ENCODE data around the gene P2RY2. TPM values are rescaled to one million over a fixed set of nuclear protein-coding genes. Genes with fewer than 3 reads are reported as not detected.
"Not testable (repeated sequence)": the region's sequence is repeated elsewhere in the genome, so short reads cannot be mapped to it uniquely, and the experiment has no call there.

The P2RY2 gene
- total RNA-seq, 1 experiment from 2014 or later = 0.26 TPM

GRCh38 chr11:73273222-73273895 lies 55.3 kb downstream of the P2RY2 start:
- Mint-ChIP-seq H3K27me3 (ENCODE audit: low read depth) (peaks cover 3% of the 10 kb centered on the region), H3K36me3 (ENCODE audit: insufficient read depth in 1 of 3, low read depth in 3 of 3) (no peaks in the 10 kb centered on the region), H3K4me1 (peaks cover 32 to 48% of the 10 kb centered on the region in 2 experiments), H3K9me3 (no peaks in the 10 kb centered on the region; a peak in 1 of 5 replicates), H3K4me3 (no peak overlapping the region), H3K27ac (no peak overlapping the region; a peak in 1 of 7 replicates)
- H3K4me1 ChIP-seq (ENCODE audit: insufficient read depth, low read length) = no peaks in the 10 kb centered on the region
- no peak overlapping the region for H3K56ac ChIP-seq (ENCODE audit: insufficient read length, low read depth, low read length)
- TF ChIP-seq CTCF (conservative IDR thresholded peaks at IDR 0.05) = no peak
- H3T11ph ChIP-seq (ENCODE audit: low read length) = no peak overlapping the region
- H4K91ac ChIP-seq (ENCODE audit: insufficient read length, low read depth, low read length) = no peak overlapping the region
- DNase-seq = peak; percentile 11
- H3K18ac ChIP-seq (ENCODE audit: insufficient read length, low read depth, low read length) = no peak overlapping the region
- no peak overlapping the region for H2BK12ac ChIP-seq (ENCODE audit: insufficient read length, low read depth, low read length)
- H3K23ac ChIP-seq (ENCODE audit: insufficient read length, low read depth, low read length) = no peak overlapping the region
- no peak overlapping the region for H2BK120ac ChIP-seq (ENCODE audit: low read depth, low read length, poor library complexity, severe bottlenecking)
- H2AFZ ChIP-seq (ENCODE audit: low read length) = no peak overlapping the region
- no peak overlapping the region for H2BK15ac ChIP-seq (ENCODE audit: low read depth, low read length)
- H4K5ac ChIP-seq (ENCODE audit: insufficient read length, low read depth, low read length) = no peak overlapping the region
- H3K27me3 ChIP-seq (ENCODE audit: insufficient read depth, low read length) = no peaks in the 10 kb centered on the region
- H4K8ac ChIP-seq (replicated peaks; ENCODE audit: insufficient read length, low read depth, low read length) = no peak overlapping the region
- no peak overlapping the region for H3K4me2 ChIP-seq (ENCODE audit: insufficient read depth, insufficient read length, low read length)
- WGBS (ENCODE audit: extremely low coverage, insufficient read length, low lambda C conversion rate) = no CpG with 5 or more reads among the region's 8 CpGs
- H3K9me3 ChIP-seq (ENCODE audit: control insufficient read depth, low read depth, low read length) = no peaks in the 10 kb centered on the region
- no peak overlapping the region for H3K4ac ChIP-seq (ENCODE audit: low read depth, low read length)
- H3K79me2 ChIP-seq (ENCODE audit: insufficient read depth, low read length) = no peaks in the 10 kb centered on the region
- no peak overlapping the region for H3K14ac ChIP-seq (ENCODE audit: insufficient read depth, low read length)
- H3K27ac ChIP-seq (ENCODE audit: insufficient read length, low read depth, low read length) = no peak overlapping the region
- no peak overlapping the region for H2AK5ac ChIP-seq (ENCODE audit: insufficient read length, low read length)
- H3K79me1 ChIP-seq (ENCODE audit: insufficient read depth, low read depth, low read length, poor library complexity, severe bottlenecking) = no peaks in the 10 kb centered on the region
- no peak overlapping the region for H2BK20ac ChIP-seq (ENCODE audit: low read depth, low read length, poor library complexity, severe bottlenecking)
- H4K20me1 ChIP-seq (ENCODE audit: control insufficient read depth, insufficient read depth, insufficient read length) = no peaks in the 10 kb centered on the region
- no peak overlapping the region for H2BK5ac ChIP-seq (ENCODE audit: insufficient read length, low read length)
- no peaks in the 10 kb centered on the region for H3K23me2 ChIP-seq (ENCODE audit: insufficient read length, low read depth, low read length, poor library complexity, severe bottlenecking)
- no peak overlapping the region for H3K9ac ChIP-seq (ENCODE audit: extremely low read depth, insufficient read length, low read length)

- H3K4me1 ChIP-seq (ENCODE audit: insufficient read depth, low read length); H4K91ac ChIP-seq (ENCODE audit: insufficient read length, low read depth, low read length); H3K9ac ChIP-seq (ENCODE audit: extremely low read depth, insufficient read length, low read length); H3K79me2 ChIP-seq (ENCODE audit: insufficient read depth, low read length); H2AFZ ChIP-seq (ENCODE audit: low read length); H3K56ac ChIP-seq (ENCODE audit: insufficient read length, low read depth, low read length); H3K4me2 ChIP-seq (ENCODE audit: insufficient read depth, insufficient read length, low read length); H2BK15ac ChIP-seq (ENCODE audit: low read depth, low read length); H2BK20ac ChIP-seq (ENCODE audit: low read depth, low read length, poor library complexity, severe bottlenecking); H3K4me3 Mint-ChIP-seq; H3K9me3 ChIP-seq (ENCODE audit: control insufficient read depth, low read depth, low read length); H3K4ac ChIP-seq (ENCODE audit: low read depth, low read length); H4K20me1 ChIP-seq (ENCODE audit: control insufficient read depth, insufficient read depth, insufficient read length); DNase-seq; H3K14ac ChIP-seq (ENCODE audit: insufficient read depth, low read length); H3K27me3 ChIP-seq (ENCODE audit: insufficient read depth, low read length); H3T11ph ChIP-seq (ENCODE audit: low read length); H3K27ac ChIP-seq (ENCODE audit: insufficient read length, low read depth, low read length); H2AK5ac ChIP-seq (ENCODE audit: insufficient read length, low read length); H4K8ac ChIP-seq (replicated peaks; ENCODE audit: insufficient read length, low read depth, low read length); H3K79me1 ChIP-seq (ENCODE audit: insufficient read depth, low read depth, low read length, poor library complexity, severe bottlenecking); H3K23me2 ChIP-seq (ENCODE audit: insufficient read length, low read depth, low read length, poor library complexity, severe bottlenecking); H2BK5ac ChIP-seq (ENCODE audit: insufficient read length, low read length); H3K18ac ChIP-seq (ENCODE audit: insufficient read length, low read depth, low read length); H3K27ac Mint-ChIP-seq; H4K5ac ChIP-seq (ENCODE audit: insufficient read length, low read depth, low read length); H3K9me3 Mint-ChIP-seq; H2BK12ac ChIP-seq (ENCODE audit: insufficient read length, low read depth, low read length); H2BK120ac ChIP-seq (ENCODE audit: low read depth, low read length, poor library complexity, severe bottlenecking); H3K27me3 Mint-ChIP-seq (ENCODE audit: low read depth); H3K23ac ChIP-seq (ENCODE audit: insufficient read length, low read depth, low read length); H3K36me3 Mint-ChIP-seq (ENCODE audit: insufficient read depth in 1 of 3, low read depth in 3 of 3): not testable (repeated sequence)
- peaks cover 30 to 47% of the 10 kb centered on the region in 2 experiments for H3K4me1 Mint-ChIP-seq
- no CpG with 5 or more reads among the region's 4 CpGs for WGBS (ENCODE audit: extremely low coverage, insufficient read length, low lambda C conversion rate)
Measured at GRCh38 chr11:73274191-73274590, 56.1 kb downstream of the P2RY2 start.
